Measurements from ENCODE around the gene NAALADL1.

- TF ChIP-seq PKNOX1 (IDR thresholded peaks at IDR 0.05) (no peak), SP1 (IDR thresholded peaks at IDR 0.05) (no peak), FOXM1 (IDR thresholded peaks at IDR 0.05; ENCODE audit: borderline replicate concordance) (no peak), SUZ12 (IDR thresholded peaks at IDR 0.05) (no peak), HDGF (IDR thresholded peaks at IDR 0.05; ENCODE audit: borderline replicate concordance) (no peak), CTBP1 (IDR thresholded peaks at IDR 0.05; ENCODE audit: borderline replicate concordance) (no peak), FOXA1 (IDR thresholded peaks at IDR 0.05) (no peak), NFRKB (IDR thresholded peaks at IDR 0.05) (no peak), ARNT (IDR thresholded peaks at IDR 0.05) (no peak), L3MBTL2 (conservative IDR thresholded peaks at IDR 0.05) (no peak), BHLHE40 (IDR thresholded peaks at IDR 0.05; ENCODE audit: borderline replicate concordance) (no peak)
These were observed 827 bp downstream of the NAALADL1 start for GRCh38 chr11:65057526-65057925.
